HG03521 (cell line): ENCODE results near the gene ARL6IP5.

Source experiments
- ATAC-seq: cut with Tn5 transposase; IDR thresholded peaks from one replicate; pipeline ENCODE4 v1.9.1; 2021; ENCODE audit warnings: mild to moderate bottlenecking, moderate library complexity; ENCODE audit not compliant: unreplicated experiment

The ARL6IP5 gene

DNA sequence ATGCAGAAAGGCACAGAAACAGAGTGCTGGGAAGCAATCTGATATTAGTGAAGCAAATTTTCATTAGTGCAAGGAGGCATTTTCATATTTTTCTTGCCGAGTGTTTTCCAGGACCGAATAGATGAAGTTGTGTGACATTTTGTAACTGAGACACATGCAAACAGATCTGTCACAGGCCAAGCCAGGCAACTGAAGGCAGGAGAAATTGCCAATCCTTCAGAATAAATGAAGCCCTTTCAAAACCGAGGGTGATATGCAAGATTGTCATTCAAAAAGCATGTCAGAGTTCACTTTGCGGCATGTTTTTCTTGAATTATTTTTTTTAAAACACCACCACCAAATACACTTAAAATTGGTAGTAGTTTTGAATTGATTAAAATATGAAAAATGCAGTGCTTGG, 31.4 kb downstream of the ARL6IP5 start:
- ATAC-seq, result no peak

DNA sequence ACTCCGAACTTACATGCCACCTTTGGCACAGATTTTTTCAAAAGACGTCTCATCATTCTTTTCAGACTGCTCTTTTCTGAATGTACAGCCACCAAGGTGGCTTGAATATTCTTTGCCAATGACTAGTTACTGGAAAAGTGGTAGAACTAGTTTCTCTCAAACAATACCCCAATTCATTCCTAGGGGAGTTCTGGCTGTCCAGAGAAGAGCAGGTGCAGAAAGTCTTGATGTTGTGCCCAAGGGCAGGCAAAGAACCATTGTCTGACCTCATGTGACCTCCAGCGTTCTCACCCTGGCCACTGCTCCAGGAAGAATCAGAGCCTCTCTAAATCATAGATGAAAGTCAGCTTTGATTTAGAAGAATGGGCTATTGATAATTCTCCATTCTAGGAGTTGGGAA, 32.2 kb downstream of the ARL6IP5 start:
- ATAC-seq, result no peak

DNA sequence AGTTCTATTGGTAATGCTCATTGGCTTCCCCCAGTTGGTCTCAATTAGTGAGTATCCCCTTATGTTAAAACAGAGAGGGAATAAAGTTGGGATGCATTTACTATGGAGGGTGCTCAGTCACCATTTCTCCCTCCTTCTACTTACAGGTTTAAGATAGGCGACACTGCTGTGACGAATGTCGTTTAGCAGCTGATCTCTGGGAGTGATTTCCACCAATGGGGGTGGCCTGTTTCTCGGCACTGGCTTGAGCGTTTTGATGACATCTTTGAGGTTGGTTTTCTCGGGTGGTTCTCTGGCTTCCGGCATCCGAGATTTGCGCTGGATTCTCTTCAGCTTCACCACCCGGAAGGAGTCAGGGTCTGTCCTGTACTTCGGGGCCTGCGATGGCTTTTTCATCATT, 33.8 kb downstream of the ARL6IP5 start:
- no peak for ATAC-seq

DNA sequence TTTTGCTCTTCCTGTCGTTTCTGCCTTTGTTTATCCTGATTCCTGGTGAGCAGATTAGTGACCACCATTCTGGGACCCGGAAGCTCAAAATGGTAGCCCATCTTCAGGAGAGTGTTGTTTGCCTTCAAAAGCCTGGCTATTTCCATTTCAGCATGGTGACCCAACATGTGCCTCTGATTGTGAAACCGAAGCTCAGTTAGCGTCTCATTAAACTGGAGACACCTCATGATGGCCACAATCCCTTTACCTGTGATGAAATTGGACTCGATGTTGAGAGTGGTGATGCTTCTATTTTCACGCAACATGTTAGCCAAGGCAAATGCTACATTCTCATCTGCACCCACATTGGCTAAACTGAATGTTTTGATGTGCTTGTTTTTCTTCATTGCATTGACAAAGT, 34.4 kb downstream of the ARL6IP5 start:
- no peak for ATAC-seq

DNA sequence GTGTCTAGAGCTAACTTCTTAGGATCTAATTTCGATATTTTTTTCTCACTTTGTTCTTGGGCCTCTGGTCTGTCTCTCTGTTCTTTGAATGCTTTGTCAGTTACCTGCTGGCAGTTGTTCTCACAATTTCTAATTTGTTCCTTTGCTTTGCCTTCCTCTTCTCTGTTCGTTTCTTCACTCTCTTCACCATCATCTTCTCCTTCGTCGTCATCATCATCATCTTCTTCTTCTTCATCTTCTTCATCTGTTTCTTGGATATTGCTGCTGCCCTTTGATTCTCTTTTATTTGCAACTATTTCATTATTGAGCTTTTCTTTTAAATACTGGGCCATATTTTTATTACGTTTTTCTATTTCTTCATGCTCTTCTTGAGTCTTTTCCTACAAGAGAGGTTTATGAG, 34.9 kb downstream of the ARL6IP5 start:
- no peak for ATAC-seq

DNA sequence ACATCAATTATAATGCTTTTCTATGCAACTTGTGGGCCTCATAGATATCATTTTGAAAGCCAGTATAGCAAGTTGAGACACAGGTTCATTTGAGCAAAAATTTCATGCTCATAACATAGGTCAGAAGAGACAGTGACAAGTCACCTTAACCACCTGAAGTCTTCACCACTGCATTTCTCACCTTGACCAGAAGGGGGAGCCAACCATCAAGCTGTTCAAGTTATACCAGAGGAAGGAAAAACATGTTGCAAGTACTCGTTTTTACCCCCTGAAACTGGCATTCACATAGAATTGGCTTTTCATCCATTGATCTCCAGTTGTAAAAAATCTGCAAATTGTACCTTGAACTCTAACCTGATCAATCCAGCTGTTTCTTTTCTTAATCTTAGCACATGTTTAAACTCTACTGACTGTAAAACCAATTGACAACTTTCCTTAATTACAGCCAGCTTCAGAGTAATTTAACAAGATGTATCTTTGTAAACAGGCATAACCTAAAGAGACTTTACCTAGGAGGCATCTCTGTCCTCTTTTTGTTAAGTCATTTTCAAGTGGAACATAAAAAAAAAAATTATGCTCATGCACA, 36.2 kb downstream of the ARL6IP5 start:
- peak; percentile 73 for ATAC-seq

DNA sequence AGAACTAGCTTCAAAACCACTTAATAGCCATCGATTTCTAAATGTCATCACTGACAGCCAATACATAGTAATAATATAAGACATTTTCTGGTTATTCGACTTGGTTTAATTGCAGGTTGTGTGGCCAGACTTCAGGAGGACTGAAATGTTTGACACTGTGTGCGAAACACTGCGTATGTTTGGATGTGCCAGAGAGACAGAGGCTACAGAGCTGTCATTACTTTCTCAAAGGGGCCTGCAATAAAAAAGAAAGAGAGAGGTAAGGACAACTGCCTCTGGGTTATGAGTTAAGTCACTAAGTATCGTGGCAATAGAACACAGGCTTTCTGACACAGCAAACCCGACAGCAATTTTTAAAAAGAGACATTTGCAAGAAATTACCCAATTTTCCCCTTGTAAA, 36.8 kb downstream of the ARL6IP5 start:
- ATAC-seq, result no peak

DNA sequence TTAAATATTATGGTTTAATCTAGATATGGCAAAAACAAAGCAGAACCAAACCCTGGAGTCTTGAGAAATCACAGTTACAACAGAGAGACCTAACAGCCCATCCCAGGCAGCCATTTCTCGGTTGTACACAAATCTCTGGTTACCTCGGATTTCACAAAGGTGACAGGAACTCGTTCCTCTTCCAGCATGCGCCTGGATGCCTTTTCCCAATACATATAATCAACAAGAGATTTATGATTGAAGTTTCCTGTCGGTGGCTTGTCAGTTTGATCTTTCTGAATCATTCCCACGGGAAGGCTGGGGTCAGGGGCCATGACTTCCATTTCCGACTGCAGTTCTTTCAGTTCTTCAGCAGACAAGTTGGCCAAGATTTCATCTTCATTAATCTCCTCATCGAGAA, 37.2 kb downstream of the ARL6IP5 start:
- no peak for ATAC-seq

DNA sequence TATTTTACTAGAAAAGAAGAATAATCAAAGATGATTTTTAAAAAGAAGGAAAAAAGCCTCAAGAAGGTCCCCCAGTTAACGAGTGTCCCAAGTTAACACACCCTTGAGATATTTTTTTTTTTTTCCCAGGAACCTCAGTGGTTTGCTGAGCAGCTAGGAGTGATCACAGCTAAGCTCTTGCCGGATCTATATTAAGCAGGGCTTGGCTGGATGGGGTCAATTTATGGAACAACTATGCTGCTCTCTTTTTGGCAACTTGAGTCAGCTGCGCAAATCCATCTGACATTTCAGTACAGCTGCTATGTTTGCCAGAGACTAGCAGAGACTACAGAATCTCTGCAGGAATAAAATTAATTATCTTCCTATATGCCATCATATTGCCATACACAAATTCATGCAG, 37.7 kb downstream of the ARL6IP5 start, which contains the start of gene LMOD3:
Gene LMOD3, minus strand, starts transcription at position 193 of the 400 bp plus-strand sequence. CDS start 209 bp downstream, outside the sequence.
- no peak for ATAC-seq

DNA sequence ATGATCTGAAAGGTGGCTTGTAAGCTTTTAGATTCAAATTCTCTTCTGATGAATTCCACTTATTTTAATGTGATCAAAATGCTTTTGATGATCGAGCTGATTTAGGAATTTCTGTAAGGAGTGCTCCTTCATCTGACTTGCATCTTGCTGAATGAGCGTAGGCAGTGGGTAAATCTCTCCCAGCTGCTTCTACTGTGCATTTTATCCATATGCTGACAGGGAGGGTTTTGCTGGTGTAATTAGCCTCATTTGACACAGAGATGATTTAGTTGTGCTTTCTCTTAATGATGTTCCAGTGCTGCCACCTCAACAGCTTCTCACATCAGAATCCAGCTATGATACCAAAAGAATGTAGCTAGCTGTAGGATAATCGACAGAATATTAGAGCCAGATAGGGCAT, 41.5 kb downstream of the ARL6IP5 start:
- no peak for ATAC-seq

DNA sequence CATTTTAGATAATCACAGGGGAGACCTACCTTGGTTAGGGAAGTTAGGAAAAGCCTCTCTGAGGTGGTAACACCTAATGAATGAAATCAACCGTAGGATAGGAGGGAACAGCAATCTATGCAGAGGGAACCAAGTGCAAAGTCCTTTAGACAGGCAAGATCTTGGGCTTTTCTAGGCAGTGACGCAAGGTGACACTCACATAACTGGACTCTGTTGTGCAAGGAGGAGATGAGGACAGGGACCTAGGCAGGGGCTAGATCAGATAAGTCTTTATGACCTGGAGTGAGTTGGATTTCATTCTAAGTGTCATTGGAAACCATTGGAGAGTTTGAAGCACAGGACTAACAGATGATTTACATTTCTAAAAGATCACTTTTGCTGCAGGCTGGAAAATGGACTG, 42.3 kb downstream of the ARL6IP5 start:
- no peak for ATAC-seq

DNA sequence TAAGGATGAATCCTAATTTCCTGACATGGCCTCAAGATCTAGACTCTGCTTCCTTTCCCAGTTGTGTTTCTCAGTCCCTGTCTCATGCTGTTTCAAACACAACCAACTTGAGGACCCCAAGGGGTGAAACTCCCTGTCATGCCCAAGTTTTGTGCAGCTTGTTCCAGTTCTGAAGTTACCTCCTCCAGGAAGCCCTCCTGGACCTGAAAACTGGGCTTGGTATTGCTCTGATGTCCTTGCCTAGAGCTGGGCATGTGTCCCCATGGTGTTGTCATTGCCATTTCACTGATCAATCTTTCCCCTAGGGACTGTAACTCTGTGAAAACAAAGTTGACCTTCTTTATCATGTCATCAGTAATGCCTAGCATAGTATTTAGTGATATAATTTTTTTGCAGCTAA, 43.8 kb downstream of the ARL6IP5 start:
- ATAC-seq, result no peak

DNA sequence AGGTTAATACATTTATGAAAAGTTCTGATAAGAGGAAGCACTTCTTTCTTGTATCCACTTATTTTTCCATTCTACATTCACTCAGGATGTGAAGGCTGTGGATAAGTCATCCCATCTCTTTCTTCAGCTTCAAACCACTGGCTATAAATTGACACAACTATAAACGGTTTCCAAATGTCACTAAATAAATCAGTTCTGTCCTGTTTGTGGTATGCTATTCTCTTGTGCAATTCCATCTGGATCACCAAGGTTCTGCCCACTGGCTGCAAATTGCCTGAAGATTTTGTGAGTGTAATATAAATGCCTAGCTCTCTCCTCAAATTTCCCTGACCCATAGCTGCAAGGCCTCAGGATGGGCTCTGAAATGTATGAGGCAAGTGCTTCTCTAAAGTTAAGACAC, 44.8 kb downstream of the ARL6IP5 start:
- no peak for ATAC-seq

DNA sequence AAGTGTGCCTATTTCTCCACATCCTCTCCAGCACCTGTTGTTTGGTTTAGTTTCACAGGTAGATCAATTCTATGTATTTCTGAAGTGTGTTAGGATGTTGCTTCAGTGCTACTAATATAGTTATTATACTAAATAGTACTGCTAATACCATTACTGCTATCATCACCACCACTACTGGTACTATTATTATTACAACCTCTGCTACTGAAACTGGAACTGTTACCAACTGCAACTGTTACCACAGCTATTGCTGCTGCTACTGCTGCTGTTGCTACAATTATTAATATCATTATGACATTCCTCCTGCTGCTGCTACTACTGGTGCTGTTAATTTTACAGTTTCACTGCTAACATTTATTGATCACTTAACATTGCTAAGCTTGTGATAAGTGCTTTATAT, 46.0 kb downstream of the ARL6IP5 start:
- peak; percentile 97 for ATAC-seq

DNA sequence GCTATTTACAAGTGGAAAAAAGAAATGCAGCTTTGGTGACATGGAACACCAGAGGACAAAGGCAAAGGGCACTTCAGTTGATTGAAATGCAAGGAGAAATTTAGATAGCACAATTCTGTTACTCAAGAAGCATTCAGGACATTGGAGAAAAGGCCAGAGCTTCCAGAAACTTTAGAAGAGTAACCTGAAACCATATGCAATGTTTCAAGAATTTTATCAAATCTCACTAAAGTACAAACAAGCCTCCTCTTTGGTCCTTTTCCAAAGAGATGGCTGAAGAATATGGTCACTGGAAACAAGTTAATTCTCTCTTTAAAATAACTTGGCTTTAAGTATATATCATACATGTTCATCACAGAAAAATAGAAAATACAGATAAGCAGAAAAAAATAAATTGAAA, 52.3 kb downstream of the ARL6IP5 start:
- ATAC-seq, result no peak

DNA sequence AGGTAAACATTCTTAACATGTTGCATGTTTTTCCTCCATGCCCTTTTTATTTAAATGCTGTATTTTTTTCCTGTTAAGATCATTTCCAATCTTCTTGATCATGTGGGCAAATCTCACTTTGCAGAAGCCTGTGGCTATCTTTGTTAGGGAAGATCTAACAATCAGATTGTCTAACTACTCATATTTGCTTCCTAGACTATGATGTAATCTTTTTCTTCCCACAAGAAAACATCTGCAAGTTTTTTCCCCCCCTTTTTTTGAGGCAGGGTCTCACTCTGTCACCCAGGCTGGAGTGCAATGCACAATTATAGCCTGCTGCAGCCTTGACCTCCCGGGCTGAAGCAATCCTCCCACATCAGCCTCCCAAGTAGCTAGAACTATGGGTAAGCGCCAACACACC, 52.7 kb downstream of the ARL6IP5 start:
- ATAC-seq, result no peak

DNA sequence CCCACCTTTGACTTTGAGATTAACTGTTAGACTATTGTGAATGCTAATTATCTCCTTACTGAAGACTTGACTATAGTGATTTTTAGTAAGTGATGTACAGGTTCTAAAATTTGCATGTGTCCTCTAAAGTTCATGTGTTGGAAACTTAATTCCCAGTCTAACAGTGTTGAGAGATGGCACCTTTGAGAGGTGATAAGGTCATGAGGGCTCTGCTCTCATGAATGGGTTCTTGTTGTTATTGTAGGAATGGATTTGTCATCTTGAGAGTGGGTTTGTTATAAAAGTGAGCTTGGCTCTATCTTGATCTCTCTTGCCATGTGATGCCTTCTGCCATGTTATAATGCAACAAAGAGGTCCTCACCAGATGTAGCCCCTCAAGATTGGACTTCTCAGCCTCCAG, 56.6 kb downstream of the ARL6IP5 start:
- no peak for ATAC-seq

DNA sequence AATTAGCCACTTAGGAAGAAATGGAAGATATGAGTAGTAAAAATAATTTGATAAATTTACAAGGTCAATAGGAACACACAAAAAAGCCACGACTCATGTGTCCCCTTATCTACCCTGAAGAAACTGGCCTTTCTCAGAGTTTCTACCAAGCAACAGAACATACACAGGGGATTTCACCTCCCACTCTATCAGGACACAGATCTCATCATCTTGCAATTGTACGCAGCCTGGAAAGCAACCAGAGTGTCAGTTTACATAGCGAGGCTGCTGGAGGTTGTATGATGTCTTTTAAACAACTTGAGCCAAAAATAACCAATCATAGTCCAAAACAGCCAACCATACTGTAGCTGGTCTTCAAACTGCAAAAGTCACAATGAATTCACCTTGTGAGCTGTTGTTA, 57.4 kb downstream of the ARL6IP5 start:
- ATAC-seq, result no peak

DNA sequence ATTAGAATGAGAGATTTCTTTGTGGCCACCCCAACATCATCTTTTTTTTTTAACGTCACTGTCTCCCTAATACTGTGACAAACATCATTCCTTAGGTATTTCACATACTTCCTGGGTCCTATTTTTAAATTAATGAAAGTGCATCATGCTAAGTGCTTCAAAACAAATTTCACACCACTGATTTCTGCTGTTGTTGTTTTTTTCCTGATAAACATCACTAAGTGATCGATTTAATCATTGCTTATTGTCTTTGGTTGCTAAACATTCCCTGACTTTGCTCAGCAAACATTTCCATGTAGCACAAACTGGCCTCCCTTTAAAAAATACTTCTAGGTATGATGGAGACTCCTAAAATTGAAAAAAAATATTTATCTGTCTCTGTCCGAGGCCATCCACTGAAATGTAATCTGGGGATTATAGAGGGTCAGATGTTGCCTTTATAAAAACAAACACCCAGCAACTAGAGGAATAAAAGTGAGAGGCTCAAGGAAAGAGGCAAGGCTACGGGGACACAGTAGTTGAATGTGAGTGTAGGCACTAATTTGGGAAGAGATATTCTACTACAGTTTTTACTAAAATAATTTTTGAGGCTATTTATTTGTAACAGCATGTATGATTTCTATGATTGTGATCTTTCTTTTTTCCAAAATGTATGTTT, 58.2 kb downstream of the ARL6IP5 start:
- ATAC-seq, result no peak

DNA sequence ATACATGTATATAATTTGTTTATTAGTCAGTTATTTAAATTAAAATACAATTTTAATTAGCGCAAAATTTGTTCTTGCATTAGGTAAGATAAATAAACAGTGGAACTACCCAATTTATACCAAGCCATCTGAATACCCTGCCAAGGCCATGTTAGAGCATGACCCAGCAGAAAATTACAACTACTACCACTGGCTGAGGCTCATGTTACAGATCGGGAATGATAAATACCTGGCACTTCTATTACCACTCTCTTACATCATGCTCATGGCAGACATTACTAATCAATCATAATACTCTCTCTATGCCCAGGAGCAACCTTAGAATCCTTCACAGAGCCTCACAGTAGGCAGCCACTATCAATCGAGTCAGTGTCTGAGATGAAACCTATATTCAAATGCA, 58.9 kb downstream of the ARL6IP5 start:
- no peak for ATAC-seq

DNA sequence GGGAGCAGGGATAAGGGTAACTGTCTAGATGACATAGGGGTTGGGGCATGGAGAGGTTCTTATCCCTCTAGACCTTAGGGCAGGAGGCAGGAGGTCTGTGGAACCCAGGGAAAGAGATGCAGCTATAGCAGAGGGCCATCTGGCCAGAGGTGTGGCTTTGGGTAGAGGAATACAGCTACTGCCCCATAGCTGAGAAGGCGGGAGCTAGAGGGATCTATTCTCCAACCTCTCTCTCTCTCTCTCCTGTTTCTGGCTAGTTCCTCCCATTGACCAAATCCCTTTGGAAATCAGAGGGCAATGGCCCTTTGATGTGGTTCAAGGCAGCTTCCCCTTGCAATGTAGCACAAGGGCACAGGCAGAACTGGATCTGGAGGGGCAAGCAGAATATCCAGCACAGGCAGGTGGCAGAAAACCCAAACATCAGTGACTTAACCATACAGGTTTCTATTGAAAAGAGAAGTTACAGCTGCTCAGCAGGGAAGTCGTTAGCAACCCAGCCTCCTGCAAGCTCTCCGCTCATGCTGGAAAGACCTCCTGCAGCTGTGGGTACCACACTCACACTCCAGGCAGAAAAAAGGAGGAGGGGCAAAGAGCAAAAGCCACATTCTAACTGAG, 60.0 kb downstream of the ARL6IP5 start:
- no peak for ATAC-seq

DNA sequence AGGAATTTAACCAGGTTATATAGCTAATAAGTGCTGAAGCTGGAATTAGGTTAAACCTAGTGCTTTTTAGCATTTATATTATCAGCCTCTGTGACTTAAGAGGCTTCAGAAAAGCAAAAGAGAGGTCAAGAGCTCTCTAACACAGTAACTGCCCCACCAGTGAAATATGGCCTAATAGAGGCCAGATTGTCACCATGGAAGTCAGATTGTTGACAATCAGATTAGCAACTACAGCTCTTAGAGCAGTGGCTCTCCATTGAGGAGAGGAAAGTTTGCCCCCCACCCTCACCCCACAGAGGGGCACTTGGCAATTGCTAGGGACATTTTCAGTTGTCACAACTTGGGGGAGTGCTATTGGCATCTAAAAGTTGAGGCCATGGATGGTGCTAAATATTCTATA, 61.0 kb downstream of the ARL6IP5 start:
- no peak for ATAC-seq

DNA sequence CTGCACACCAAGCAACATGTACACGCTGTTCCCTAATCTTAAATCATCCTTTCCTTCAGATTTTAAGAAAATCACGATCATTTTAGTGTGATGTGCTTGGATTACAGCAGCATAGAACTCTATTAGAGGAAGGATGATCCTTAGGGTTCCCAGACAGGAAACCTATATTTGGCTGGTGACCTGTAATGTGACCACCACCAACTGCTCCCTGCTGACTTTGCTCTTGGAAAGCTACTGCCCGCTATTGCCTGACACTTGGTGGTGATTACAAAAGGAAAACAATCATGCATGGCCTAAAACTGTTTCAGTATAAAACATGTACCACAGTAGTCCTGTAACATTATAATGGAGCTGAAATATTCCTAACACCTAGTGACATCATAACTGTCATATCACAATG, 64.8 kb downstream of the ARL6IP5 start:
- ATAC-seq, result no peak
